GM12872 (cell line): ENCODE data around the gene TMEM269.

ENCODE experiments used
- CTCF ChIP-seq: IDR thresholded peaks from 3 replicates; pipeline ENCODE4 v1.5.1; 2011; ENCODE audit warnings: low read depth, mild to moderate bottlenecking, low read length, moderate library complexity; ENCODE audit not compliant: insufficient read depth

TMEM269 gene

GRCh38 chr1:42783092-42783491, 1.7 kb upstream of the TMEM269 start:
- TF ChIP-seq CTCF: no peak

GRCh38 chr1:42784547-42784945, 245 bp upstream of the TMEM269 start:
- TF ChIP-seq CTCF: no peak

GRCh38 chr1:42786097-42786496, 1.3 kb downstream of the TMEM269 start:
- TF ChIP-seq CTCF: no peak

- no peak for TF ChIP-seq CTCF
Measured at GRCh38 chr1:42788021-42788420, 3.2 kb downstream of the TMEM269 start.

- TF ChIP-seq CTCF: no peak
Measured at GRCh38 chr1:42793824-42794223, 9.0 kb downstream of the TMEM269 start.

- TF ChIP-seq CTCF: no peak
Measured at GRCh38 chr1:42797414-42797813, 12.6 kb downstream of the TMEM269 start.

GRCh38 chr1:42797979-42798378, 13.2 kb downstream of the TMEM269 start:
- no peak for TF ChIP-seq CTCF
